ENCODE data around the gene SYTL3.

The SYTL3 gene

DNA sequence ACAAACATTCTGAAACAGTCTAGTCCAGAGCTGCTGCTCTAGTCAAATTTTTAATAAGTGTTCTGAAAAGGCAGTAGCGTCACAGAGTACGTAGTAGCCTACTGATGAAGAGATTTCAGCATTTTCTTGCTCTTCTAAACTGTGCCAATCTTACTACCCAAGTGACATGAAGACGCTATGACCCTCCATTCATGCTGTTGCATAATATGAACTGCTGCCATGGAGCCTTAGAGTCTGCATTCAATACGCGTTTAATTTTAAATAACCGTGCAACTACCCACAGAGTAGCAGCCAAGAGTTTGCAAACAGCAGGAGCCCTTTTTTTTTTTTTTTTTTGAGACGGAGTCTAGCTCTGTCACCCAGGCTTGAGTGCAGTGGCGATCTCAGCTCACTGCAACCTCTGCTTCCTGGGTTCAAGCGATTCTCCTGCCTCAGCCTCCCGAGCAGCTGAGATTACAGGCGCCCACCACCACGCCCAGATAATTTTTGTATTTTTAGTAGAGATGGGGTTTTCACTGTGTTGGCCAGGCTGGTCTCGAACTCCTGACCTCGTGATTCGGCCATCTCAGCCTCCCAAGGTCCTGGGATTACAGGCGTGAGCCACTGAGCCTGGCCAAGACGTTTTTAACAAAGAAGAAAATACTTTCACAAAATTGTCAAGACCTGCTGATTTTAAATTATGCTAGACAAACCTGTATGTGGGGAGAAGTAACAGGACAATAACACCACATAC, 125.0 kb downstream of the SYTL3 start:
- TF ChIP-seq, protein P1, sequence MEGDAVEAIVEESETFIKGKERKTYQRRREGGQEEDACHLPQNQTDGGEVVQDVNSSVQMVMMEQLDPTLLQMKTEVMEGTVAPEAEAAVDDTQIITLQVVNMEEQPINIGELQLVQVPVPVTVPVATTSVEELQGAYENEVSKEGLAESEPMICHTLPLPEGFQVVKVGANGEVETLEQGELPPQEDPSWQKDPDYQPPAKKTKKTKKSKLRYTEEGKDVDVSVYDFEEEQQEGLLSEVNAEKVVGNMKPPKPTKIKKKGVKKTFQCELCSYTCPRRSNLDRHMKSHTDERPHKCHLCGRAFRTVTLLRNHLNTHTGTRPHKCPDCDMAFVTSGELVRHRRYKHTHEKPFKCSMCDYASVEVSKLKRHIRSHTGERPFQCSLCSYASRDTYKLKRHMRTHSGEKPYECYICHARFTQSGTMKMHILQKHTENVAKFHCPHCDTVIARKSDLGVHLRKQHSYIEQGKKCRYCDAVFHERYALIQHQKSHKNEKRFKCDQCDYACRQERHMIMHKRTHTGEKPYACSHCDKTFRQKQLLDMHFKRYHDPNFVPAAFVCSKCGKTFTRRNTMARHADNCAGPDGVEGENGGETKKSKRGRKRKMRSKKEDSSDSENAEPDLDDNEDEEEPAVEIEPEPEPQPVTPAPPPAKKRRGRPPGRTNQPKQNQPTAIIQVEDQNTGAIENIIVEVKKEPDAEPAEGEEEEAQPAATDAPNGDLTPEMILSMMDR (IDR thresholded peaks at IDR 0.05), result no peak
- no peak overlapping the region for H3K27ac ChIP-seq
- DNase-seq (ENCODE audit: low spot score), result no peak
- no peak overlapping the region for H3K4me3 ChIP-seq

DNA sequence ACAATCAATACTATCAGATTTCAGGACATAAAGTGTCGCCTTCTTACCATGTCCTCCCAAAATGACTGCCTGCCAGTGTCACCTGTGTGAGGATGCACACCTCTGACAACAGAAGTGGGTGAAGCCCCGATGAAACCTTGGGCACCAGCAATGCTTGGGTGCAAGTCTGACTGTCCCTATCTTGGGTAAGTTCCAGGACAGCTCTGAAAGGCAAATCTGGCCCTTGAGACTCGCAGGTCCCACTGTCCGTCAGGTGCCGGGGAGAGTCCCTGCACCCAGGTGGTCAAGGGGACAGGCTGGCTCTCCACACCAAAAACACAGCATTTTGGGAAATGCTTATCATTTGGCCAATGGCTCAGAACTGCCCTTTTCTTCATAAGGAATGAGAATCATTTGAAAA, 126.0 kb downstream of the SYTL3 start:
- Histone ChIP-seq H3K27ac (no peak overlapping the region), H3K4me3 (no peak overlapping the region)
- DNase-seq (ENCODE audit: low spot score), result no peak
- TF ChIP-seq, protein P1 (IDR thresholded peaks at IDR 0.05), result no peak

DNA sequence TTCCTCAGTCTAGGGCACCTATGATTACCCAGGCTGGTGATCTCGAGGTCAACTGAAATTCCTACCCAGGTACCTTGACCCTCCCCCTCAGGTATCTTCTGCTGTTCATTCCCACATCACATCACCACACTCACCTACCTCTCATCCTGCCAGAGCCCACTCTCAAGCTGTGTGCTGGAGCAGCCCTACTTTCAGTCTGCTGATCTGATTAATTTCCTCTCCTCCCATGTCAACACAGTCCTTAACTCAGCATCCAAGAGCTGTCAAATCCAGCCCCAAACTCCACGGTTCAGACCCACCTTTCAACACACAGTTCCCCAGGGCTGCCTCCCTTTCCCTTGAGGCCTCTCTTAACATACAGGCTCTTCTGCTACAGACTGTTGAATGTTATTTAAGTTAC, 126.9 kb downstream of the SYTL3 start:
- H3K27ac ChIP-seq, result no peak overlapping the region
- DNase-seq (ENCODE audit: low spot score), result no peak
- H3K4me3 ChIP-seq, result no peak overlapping the region
- TF ChIP-seq, protein P1 (IDR thresholded peaks at IDR 0.05), result no peak

DNA sequence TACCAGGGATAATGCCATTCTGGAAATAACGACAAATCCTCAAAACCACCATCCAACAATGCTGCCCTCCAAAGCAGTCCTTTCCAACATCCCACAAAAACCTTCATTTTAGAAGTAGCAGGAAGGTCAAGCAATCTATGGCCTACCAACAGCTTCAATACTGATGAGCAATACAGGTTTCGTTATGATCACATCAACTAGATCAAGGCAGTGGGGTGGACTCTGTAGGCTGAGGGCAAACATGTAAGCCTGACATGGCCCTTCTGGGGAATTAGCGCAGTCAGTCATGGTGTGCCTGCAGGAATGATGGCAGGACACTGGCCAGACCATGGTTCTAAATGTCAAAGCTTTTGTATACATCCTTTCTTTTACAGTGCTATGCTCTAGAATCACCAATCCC, 127.7 kb downstream of the SYTL3 start:
- H3K27ac ChIP-seq, result no peak overlapping the region
- no peak for DNase-seq (ENCODE audit: low spot score)

DNA sequence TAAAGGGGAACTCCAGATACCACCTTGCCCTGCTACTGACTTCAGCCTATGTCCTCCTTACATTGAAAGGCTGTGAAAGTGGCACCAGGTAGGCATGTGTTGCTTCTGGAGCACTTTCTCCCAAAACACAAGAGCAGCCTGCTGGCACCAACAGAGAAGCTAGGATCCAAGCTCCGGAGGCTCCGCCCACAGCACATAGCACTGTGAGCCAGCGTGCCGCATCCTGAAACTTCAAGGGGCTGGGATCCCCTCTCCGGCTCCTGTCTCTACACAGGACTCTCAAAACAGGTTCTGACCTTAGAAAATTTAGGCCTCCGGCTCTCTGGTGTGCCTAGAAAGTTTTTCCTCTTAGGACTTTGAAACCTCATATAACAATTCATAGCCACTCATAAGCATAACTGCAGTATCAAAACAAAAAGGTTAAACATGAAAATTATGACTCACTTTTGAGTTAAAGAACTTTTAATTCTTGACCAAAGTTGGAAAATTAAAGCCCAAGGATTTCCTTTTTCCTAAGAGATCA, 128.2 kb downstream of the SYTL3 start:
- no peak overlapping the region for H3K27ac ChIP-seq
- no peak for DNase-seq (ENCODE audit: low spot score)
- TF ChIP-seq, protein P1 (IDR thresholded peaks at IDR 0.05), result no peak
- H3K4me3 ChIP-seq, result no peak overlapping the region

More for the DNA sequence above, 127.7 kb downstream of the SYTL3 start:
- no peak overlapping the region for H3K4me3 ChIP-seq
- TF ChIP-seq, protein P1 (IDR thresholded peaks at IDR 0.05), result no peak

DNA sequence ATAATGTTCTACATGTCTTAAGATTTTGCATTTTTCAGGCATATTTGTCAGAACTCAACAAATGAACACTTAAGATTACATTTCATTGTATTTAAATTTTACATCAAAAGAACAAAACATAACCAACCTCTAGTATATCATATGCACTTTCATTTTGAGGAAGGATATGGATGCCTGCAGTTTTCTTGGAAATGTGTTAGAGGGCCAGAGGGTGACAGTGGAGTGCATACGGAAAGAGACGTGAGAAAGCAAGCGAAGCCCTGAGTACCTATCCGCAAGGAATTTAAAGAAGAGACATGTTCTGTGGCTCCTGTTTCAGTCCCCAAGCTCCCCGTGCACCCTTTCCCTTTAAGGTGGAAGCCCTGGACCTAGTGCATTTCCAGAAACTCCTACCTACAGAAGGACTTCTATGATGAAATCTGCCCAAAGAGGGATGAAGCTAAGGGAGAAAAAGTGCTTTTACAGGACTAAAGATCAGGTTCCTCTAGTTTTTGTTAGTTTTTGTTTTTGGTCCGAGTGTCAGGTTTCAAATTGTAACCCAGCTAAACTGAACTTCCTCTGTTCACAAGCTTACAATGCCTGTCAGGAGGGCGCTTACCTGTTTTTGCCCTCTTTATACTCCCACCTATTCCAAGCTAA, 130.5 kb downstream of the SYTL3 start:
- DNase-seq (ENCODE audit: low spot score), result no peak
- TF ChIP-seq, protein P1 (IDR thresholded peaks at IDR 0.05), result no peak
- Histone ChIP-seq H3K4me3 (no peak overlapping the region), H3K27ac (no peak overlapping the region)

All from coronary artery (tissue), 2 donors.